ENCODE data around the gene PSME3. TPM values are rescaled to one million over a fixed set of nuclear protein-coding genes. Genes with fewer than 3 reads are reported as not detected.

The PSME3 gene
- total and polyA plus RNA-seq, 9 of the 15 experiments (the other 6 are each of a cell fraction or from before 2014, with no cell fraction given) = 31.2 to 275 (median 141) TPM

- TF ChIP-seq AFF1 (IDR thresholded peaks at IDR 0.05; ENCODE audit: low read depth in 1 of 2, partially characterized antibody in 2 of 2) (peak in 1 of 2 experiments; percentile 95), ZFX (CRISPR knock-in tag; IDR thresholded peaks at IDR 0.05) (peak; percentile 87), SIN3A (IDR thresholded peaks at IDR 0.05; ENCODE audit: borderline replicate concordance in 2 of 2, control insufficient read depth in 1 of 2, low read depth in 2 of 2, low read length in 2 of 2) (peak; percentile 75 to 79; a peak in 1 of 4 replicates), KLF13 (tag; IDR thresholded peaks at IDR 0.05; ENCODE audit: borderline replicate concordance, low read depth) (peak; percentile 21; the same call in 1 of the 2 replicates), ZBED1 (IDR thresholded peaks at IDR 0.05) (no peak), GMEB1 (CRISPR knock-in tag; IDR thresholded peaks at IDR 0.05) (peak; percentile 75), MAX (CRISPR knock-in tag; IDR thresholded peaks at IDR 0.05) (peak; percentile 92), MCM5 (IDR thresholded peaks at IDR 0.05; ENCODE audit: low read depth) (no peak), NONO (IDR thresholded peaks at IDR 0.05; ENCODE audit: low read depth in 2 of 2, low read length in 1 of 2) (peak in 1 of 2 experiments; percentile 57; a peak in 1 of 4 replicates), KLF10 (CRISPR knock-in tag; IDR thresholded peaks at IDR 0.05) (no peak), JUND (IDR thresholded peaks at IDR 0.05; ENCODE audit: borderline replicate concordance, low read depth, low read length) (peak; percentile 47), JUND (tag; IDR thresholded peaks at IDR 0.05; ENCODE audit: borderline replicate concordance, low read depth, low read length) (no peak; the same call in 2 of the 3 replicates), TAF1 (IDR thresholded peaks at IDR 0.05; ENCODE audit: control insufficient read depth, extremely low read depth, insufficient read depth, low read length, severe bottlenecking) (peak; percentile 54), SMAD4 (CRISPR knock-in tag; conservative IDR thresholded peaks at IDR 0.05) (0 out of 2 replicates have a peak, but pooled peaks have one; percentile 32)
- TF ChIP-seq, protein P1, sequence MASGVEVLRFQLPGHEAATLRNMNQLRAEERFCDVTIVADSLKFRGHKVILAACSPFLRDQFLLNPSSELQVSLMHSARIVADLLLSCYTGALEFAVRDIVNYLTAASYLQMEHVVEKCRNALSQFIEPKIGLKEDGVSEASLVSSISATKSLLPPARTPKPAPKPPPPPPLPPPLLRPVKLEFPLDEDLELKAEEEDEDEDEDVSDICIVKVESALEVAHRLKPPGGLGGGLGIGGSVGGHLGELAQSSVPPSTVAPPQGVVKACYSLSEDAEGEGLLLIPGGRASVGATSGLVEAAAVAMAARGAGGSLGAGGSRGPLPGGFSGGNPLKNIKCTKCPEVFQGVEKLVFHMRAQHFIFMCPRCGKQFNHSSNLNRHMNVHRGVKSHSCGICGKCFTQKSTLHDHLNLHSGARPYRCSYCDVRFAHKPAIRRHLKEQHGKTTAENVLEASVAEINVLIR (CRISPR knock-in tag; IDR thresholded peaks at IDR 0.05) = no peak
- TF ChIP-seq, protein P2, sequence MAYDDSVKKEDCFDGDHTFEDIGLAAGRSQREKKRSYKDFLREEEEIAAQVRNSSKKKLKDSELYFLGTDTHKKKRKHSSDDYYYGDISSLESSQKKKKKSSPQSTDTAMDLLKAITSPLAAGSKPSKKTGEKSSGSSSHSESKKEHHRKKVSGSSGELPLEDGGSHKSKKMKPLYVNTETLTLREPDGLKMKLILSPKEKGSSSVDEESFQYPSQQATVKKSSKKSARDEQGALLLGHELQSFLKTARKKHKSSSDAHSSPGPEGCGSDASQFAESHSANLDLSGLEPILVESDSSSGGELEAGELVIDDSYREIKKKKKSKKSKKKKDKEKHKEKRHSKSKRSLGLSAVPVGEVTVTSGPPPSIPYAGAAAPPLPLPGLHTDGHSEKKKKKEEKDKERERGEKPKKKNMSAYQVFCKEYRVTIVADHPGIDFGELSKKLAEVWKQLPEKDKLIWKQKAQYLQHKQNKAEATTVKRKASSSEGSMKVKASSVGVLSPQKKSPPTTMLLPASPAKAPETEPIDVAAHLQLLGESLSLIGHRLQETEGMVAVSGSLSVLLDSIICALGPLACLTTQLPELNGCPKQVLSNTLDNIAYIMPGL (CRISPR knock-in tag; IDR thresholded peaks at IDR 0.05) = peak; percentile 81; the same call in 1 of the 2 replicates
These were observed 34.5 kb upstream of the PSME3 start, which contains the start of the genes CNTD1 and COA3 (continued) for GRCh38 chr17:42798383-42799380.

Data from K562 (cell line).